Mesothelial cell of epicardium (in vitro differentiated cells): ENCODE measurements around the gene AK4. TPM values are rescaled to one million over a fixed set of nuclear protein-coding genes. Genes with fewer than 3 reads are reported as not detected.

Experiments
- DNase-seq, 2 experiments: peaks; one replicate each; pipeline ENCODE4 v3.0.0; 2021; ENCODE audit warnings: low spot score in 2 of 2; ENCODE audit not compliant: unreplicated experiment in 2 of 2
- H3K27ac Mint-ChIP-seq: 2 replicates; pipeline ENCODE4 v1.8.0; 2021; ENCODE audit warnings: mixed read lengths
- H3K27me3 Mint-ChIP-seq: 2 replicates; pipeline ENCODE4 v1.8.0; 2021; ENCODE audit warnings: low read depth, mixed read lengths
- H3K36me3 Mint-ChIP-seq: 2 replicates; pipeline ENCODE4 v1.8.0; 2021; ENCODE audit warnings: mixed read lengths
- H3K4me1 Mint-ChIP-seq: 2 replicates; pipeline ENCODE4 v1.8.0; 2021; ENCODE audit warnings: mixed read lengths
- H3K4me3 Mint-ChIP-seq: 2 replicates; pipeline ENCODE4 v1.8.0; 2021; ENCODE audit warnings: mild to moderate bottlenecking, moderate library complexity, mixed read lengths
- H3K9me3 Mint-ChIP-seq: 2 replicates; pipeline ENCODE4 v1.8.0; 2021; ENCODE audit warnings: mixed read lengths
- CTCF ChIP-seq: fragments of 200-600 bp; sonication (generic); IDR thresholded peaks from one replicate; pipeline ENCODE4 v1.5.0; 2021; ENCODE audit warnings: antibody characterized with exemption; ENCODE audit not compliant: unreplicated experiment
- total RNA-seq: library from RNA; stranded (reverse); gene quantifications from 3 replicates; pipeline ENCODE4 v1.2.1, GENCODE V29; 2021

Gene AK4
- total RNA-seq, 1 donor from 2014 or later: 20.7 TPM

GRCh38 chr1:65197636-65198035 is 49.6 kb downstream of the AK4 start:
- no peak for DNase-seq
- Mint-ChIP-seq H3K36me3 (peaks cover 4% of the 10 kb centered on the region), H3K4me3 (no peak overlapping the region), H3K9me3 (peaks cover 3% of the 10 kb centered on the region), H3K4me1 (no peaks in the 10 kb centered on the region), H3K27ac (no peak overlapping the region), H3K27me3 (no peaks in the 10 kb centered on the region)
- no peak for TF ChIP-seq CTCF

- Mint-ChIP-seq H3K36me3 (peaks cover 4% of the 10 kb centered on the region), H3K27ac (no peak overlapping the region), H3K27me3 (no peaks in the 10 kb centered on the region), H3K4me1 (no peaks in the 10 kb centered on the region), H3K4me3 (no peak overlapping the region), H3K9me3 (peaks cover 3% of the 10 kb centered on the region)
- TF ChIP-seq CTCF: no peak
- no peak for DNase-seq
Observed at GRCh38 chr1:65198096-65198495, 50.1 kb downstream of the AK4 start.

GRCh38 chr1:65200411-65200810 is 52.4 kb downstream of the AK4 start:
- no peak overlapping the region for H3K27ac Mint-ChIP-seq
- H3K27me3 Mint-ChIP-seq: no peaks in the 10 kb centered on the region
- no peak for TF ChIP-seq CTCF
- no peaks in the 10 kb centered on the region for H3K4me1 Mint-ChIP-seq
- DNase-seq: no peak
- H3K9me3 Mint-ChIP-seq: no peaks in the 10 kb centered on the region
- H3K36me3 Mint-ChIP-seq: no peaks in the 10 kb centered on the region
- no peak overlapping the region for H3K4me3 Mint-ChIP-seq

DNA sequence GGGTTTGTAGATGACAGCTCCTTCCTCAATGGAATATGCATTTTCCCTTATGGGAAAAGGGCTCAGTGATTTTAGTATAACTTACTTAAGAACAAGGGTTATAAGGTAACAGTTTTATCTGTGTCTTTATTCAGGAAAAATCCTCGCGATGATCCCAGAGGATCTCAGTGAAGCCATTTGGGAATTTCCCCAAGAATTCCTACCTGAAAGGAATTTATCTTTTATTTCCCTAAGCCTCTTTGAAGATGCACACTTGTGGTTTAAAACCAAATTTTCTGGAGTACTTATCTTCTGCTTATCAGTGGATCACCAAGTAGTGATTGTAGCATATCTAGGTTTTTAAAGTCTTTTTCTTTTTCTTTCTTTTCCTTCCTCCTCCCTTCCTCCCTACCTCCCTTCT is 58.8 kb downstream of the AK4 start:
- Mint-ChIP-seq H3K9me3 (no peaks in the 10 kb centered on the region), H3K27ac (no peak overlapping the region), H3K4me3 (no peak overlapping the region), H3K4me1 (no peaks in the 10 kb centered on the region), H3K27me3 (peaks cover 5% of the 10 kb centered on the region), H3K36me3 (no peaks in the 10 kb centered on the region)
- no peak for DNase-seq
- TF ChIP-seq CTCF: no peak

GRCh38 chr1:65207317-65207716 is 59.3 kb downstream of the AK4 start:
- TF ChIP-seq CTCF: no peak
- no peaks in the 10 kb centered on the region for H3K36me3 Mint-ChIP-seq
- no peaks in the 10 kb centered on the region for H3K9me3 Mint-ChIP-seq
- no peaks in the 10 kb centered on the region for H3K4me1 Mint-ChIP-seq
- no peak overlapping the region for H3K27ac Mint-ChIP-seq
- no peak overlapping the region for H3K4me3 Mint-ChIP-seq
- peaks cover 5% of the 10 kb centered on the region for H3K27me3 Mint-ChIP-seq
- DNase-seq: no peak

- no peak for DNase-seq
- no peaks in the 10 kb centered on the region for H3K4me1 Mint-ChIP-seq
- H3K4me3 Mint-ChIP-seq: no peak overlapping the region
- TF ChIP-seq CTCF: no peak
- H3K9me3 Mint-ChIP-seq: no peaks in the 10 kb centered on the region
- no peaks in the 10 kb centered on the region for H3K36me3 Mint-ChIP-seq
- peaks cover 5% of the 10 kb centered on the region for H3K27me3 Mint-ChIP-seq
- no peak overlapping the region for H3K27ac Mint-ChIP-seq
Observed at GRCh38 chr1:65208563-65208973, 60.6 kb downstream of the AK4 start.
